ENCODE results near the gene SH3GLB1. TPM values are rescaled to one million over a fixed set of nuclear protein-coding genes. Genes with fewer than 3 reads are reported as not detected.

Gene SH3GLB1
- total and polyA plus RNA-seq, 4 donors: 14.1 to 25.2 (median 18.3) TPM

GRCh38 chr1:86739648-86740509 lies 35.5 kb downstream of the SH3GLB1 start:
- WGBS: 60% methylated on average over 3 of the region's 3 CpGs
- no peaks in the 10 kb centered on the region for H3K27me3 ChIP-seq (ENCODE audit: control insufficient read depth in 4 of 4, insufficient read depth in 4 of 4, low read length in 3 of 4)
- H3K9ac ChIP-seq (ENCODE audit: low read depth in 1 of 2, low read length in 2 of 2): no peak overlapping the region
- peak overlapping the region in 1 of 2 donors; percentile 45 for H3K27ac ChIP-seq (ENCODE audit: low read depth in 1 of 2, low read length in 2 of 2)
- DNase-seq (ENCODE audit: low spot score): no peak
- H3K4me3 ChIP-seq (ENCODE audit: low read depth in 1 of 3, low read length in 3 of 3): no peak overlapping the region
- peaks cover 0 to 5% (median 3%) of the 10 kb centered on the region in 4 donors for H3K4me1 ChIP-seq (ENCODE audit: control insufficient read depth in 4 of 4, insufficient read depth in 4 of 4, low read length in 3 of 4)
- TF ChIP-seq HNF4G (IDR thresholded peaks at IDR 0.05) (no peak), RAD21 (IDR thresholded peaks at IDR 0.05) (peak in 1 of 2 donors; percentile 3)
- H3K9me3 ChIP-seq (ENCODE audit: control insufficient read depth in 4 of 4, low read length in 3 of 4): no peaks in the 10 kb centered on the region
- H3K36me3 ChIP-seq (ENCODE audit: control insufficient read depth in 4 of 4, insufficient read depth in 3 of 4, low read depth in 1 of 4, low read length in 3 of 4): peaks cover under 1 to 50% (median 29%) of the 10 kb centered on the region in 4 donors

GRCh38 chr1:86741947-86742572 lies 37.7 kb downstream of the SH3GLB1 start:
- Histone ChIP-seq H3K27ac (ENCODE audit: low read depth in 1 of 2, low read length in 2 of 2) (no peak overlapping the region), H3K9ac (ENCODE audit: low read depth in 1 of 2, low read length in 2 of 2) (no peak overlapping the region), H3K4me3 (ENCODE audit: low read depth in 1 of 3, low read length in 3 of 3) (no peak overlapping the region), H3K4me1 (ENCODE audit: control insufficient read depth in 4 of 4, insufficient read depth in 4 of 4, low read length in 3 of 4) (peaks cover 0 to 5% (median 3%) of the 10 kb centered on the region in 4 donors), H3K36me3 (ENCODE audit: control insufficient read depth in 4 of 4, insufficient read depth in 3 of 4, low read depth in 1 of 4, low read length in 3 of 4) (peaks cover 1 to 35% (median 18%) of the 10 kb centered on the region in 4 donors), H3K9me3 (ENCODE audit: control insufficient read depth in 4 of 4, low read length in 3 of 4) (no peaks in the 10 kb centered on the region), H3K27me3 (ENCODE audit: control insufficient read depth in 4 of 4, insufficient read depth in 4 of 4, low read length in 3 of 4) (no peaks in the 10 kb centered on the region)
- peak; percentile 53 for DNase-seq (ENCODE audit: low spot score)
- WGBS: 62% methylated on average over 6 of the region's 6 CpGs
- TF ChIP-seq CTCF (IDR thresholded peaks at IDR 0.05; ENCODE audit: low read depth, low read length, missing input control) (peak; percentile 44), RAD21 (IDR thresholded peaks at IDR 0.05) (peak; percentile 66 to 75), ZBTB33 (IDR thresholded peaks at IDR 0.05) (no peak), HNF4G (IDR thresholded peaks at IDR 0.05) (no peak), NR2F2 (IDR thresholded peaks at IDR 0.05) (no peak), TAF1 (conservative IDR thresholded peaks at IDR 0.05) (no peak)
- TF ChIP-seq, protein P1, sequence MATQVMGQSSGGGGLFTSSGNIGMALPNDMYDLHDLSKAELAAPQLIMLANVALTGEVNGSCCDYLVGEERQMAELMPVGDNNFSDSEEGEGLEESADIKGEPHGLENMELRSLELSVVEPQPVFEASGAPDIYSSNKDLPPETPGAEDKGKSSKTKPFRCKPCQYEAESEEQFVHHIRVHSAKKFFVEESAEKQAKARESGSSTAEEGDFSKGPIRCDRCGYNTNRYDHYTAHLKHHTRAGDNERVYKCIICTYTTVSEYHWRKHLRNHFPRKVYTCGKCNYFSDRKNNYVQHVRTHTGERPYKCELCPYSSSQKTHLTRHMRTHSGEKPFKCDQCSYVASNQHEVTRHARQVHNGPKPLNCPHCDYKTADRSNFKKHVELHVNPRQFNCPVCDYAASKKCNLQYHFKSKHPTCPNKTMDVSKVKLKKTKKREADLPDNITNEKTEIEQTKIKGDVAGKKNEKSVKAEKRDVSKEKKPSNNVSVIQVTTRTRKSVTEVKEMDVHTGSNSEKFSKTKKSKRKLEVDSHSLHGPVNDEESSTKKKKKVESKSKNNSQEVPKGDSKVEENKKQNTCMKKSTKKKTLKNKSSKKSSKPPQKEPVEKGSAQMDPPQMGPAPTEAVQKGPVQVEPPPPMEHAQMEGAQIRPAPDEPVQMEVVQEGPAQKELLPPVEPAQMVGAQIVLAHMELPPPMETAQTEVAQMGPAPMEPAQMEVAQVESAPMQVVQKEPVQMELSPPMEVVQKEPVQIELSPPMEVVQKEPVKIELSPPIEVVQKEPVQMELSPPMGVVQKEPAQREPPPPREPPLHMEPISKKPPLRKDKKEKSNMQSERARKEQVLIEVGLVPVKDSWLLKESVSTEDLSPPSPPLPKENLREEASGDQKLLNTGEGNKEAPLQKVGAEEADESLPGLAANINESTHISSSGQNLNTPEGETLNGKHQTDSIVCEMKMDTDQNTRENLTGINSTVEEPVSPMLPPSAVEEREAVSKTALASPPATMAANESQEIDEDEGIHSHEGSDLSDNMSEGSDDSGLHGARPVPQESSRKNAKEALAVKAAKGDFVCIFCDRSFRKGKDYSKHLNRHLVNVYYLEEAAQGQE (IDR thresholded peaks at IDR 0.05): no peak
